Cardiac muscle cell (in vitro differentiated cells and primary cell): ENCODE data around the gene PLD4. TPM values are rescaled to one million over a fixed set of nuclear protein-coding genes. Genes with fewer than 3 reads are reported as not detected.

Source experiments
- DNase-seq, 2 donors: peaks; one replicate each; pipeline versions ENCODE4 v3.0.0 to v3.0.0-alpha.2; 2010 to 2017; ENCODE audit warnings: low read depth in 1 of 2, low spot score in 1 of 2
- H3K27ac ChIP-seq: fragments of 200-600 bp; sonication (generic); 2 replicates; pipeline ENCODE4 v1.5.1; 2016
- H3K27me3 ChIP-seq: fragments of 200-600 bp; sonication (generic); 2 replicates; pipeline ENCODE4 v1.6.0; 2016; ENCODE audit warnings: control low read depth
- H3K36me3 ChIP-seq: fragments of 200-600 bp; sonication (generic); 2 replicates; pipeline ENCODE4 v1.5.1; 2016; ENCODE audit warnings: control low read depth
- H3K4me1 ChIP-seq: fragments of 200-600 bp; sonication (generic); 2 replicates; pipeline ENCODE4 v1.8.1; 2017; ENCODE audit warnings: low read depth, mild to moderate bottlenecking, mixed run types
- H3K4me3 ChIP-seq: fragments of 200-600 bp; sonication (generic); 2 replicates; pipeline ENCODE4 v1.5.1; 2016; ENCODE audit warnings: mild to moderate bottlenecking
- H3K9me3 ChIP-seq: fragments of 200-600 bp; sonication (generic); 2 replicates; pipeline ENCODE4 v1.5.1; 2017; ENCODE audit warnings: low read depth, mild to moderate bottlenecking, control low read depth
- CTCF ChIP-seq: IDR thresholded peaks from 2 replicates; pipeline ENCODE4 v1.5.1; 2012; ENCODE audit warnings: low read depth, mild to moderate bottlenecking, low read length
- polyA plus RNA-seq: library from polyadenylated mRNA; unstranded; fragments of >200 nt; fragmentation: Nextera tagmentation; extraction: Ambion mirVana; gene quantifications from 2 replicates; pipeline ENCODE4 v1.2.1, GENCODE V29; 2016
- total RNA-seq: library from RNA; depleted of rRNA; stranded (reverse); fragments of >200 nt; gene quantifications from 2 replicates; pipeline ENCODE4 v1.2.3, GENCODE V29; 2016

Gene PLD4, protein sequence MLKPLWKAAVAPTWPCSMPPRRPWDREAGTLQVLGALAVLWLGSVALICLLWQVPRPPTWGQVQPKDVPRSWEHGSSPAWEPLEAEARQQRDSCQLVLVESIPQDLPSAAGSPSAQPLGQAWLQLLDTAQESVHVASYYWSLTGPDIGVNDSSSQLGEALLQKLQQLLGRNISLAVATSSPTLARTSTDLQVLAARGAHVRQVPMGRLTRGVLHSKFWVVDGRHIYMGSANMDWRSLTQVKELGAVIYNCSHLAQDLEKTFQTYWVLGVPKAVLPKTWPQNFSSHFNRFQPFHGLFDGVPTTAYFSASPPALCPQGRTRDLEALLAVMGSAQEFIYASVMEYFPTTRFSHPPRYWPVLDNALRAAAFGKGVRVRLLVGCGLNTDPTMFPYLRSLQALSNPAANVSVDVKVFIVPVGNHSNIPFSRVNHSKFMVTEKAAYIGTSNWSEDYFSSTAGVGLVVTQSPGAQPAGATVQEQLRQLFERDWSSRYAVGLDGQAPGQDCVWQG
- total RNA-seq (0.11 and 0.54 TPM in 2 replicates), polyA plus RNA-seq (0.07 and 1.7 TPM in 2 replicates)

GRCh38 chr14:104924421-104925213 is at the start of gene PLD4:
TSS of gene PLD4 (plus strand) at chr14:104924879. CDS start at chr14:104927141, 2,262 bp downstream.
- DNase-seq = no peak
- Histone ChIP-seq H3K27me3 (no peaks in the 10 kb centered on the region), H3K36me3 (no peaks in the 10 kb centered on the region), H3K4me3 (no peak within 1 kb of the TSS), H3K9me3 (no peaks in the 10 kb centered on the region), H3K4me1 (peaks cover 32% of the 10 kb centered on the region), H3K27ac (no peak within 1 kb of the TSS)
- no peak for TF ChIP-seq CTCF

GRCh38 chr14:104875412-104875751 is 49.3 kb upstream of the PLD4 start:
- DNase-seq = no peak
- no peak for TF ChIP-seq CTCF
- Histone ChIP-seq H3K4me1 (no peaks in the 10 kb centered on the region), H3K36me3 (no peaks in the 10 kb centered on the region), H3K27me3 (no peaks in the 10 kb centered on the region), H3K4me3 (no peak overlapping the region), H3K9me3 (no peaks in the 10 kb centered on the region), H3K27ac (no peak overlapping the region)

DNA sequence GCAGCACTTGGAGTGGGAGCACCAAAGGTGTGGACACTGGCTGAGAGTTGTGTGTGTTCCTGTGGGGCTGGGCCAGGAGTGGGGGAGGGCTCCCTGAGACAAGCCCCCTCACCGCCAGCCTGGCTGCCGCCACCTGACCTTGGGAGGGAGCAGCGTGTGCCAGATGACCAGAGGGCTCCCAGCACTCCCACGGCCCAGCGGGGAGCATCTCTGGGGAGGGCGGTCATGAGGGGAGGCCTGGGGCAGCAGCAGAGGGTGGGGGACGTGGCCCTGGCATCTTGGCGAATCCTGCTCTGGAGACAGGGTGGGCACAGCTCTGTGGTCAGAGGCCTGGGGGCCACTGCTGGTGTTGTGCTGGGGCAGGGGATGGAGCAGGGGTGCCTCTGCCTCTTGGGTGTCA is 48.9 kb upstream of the PLD4 start:
- Histone ChIP-seq H3K36me3 (no peaks in the 10 kb centered on the region), H3K4me1 (peaks cover under 1% of the 10 kb centered on the region), H3K27ac (no peak overlapping the region), H3K9me3 (no peaks in the 10 kb centered on the region), H3K4me3 (no peak overlapping the region), H3K27me3 (no peaks in the 10 kb centered on the region)
- TF ChIP-seq CTCF = no peak
- DNase-seq = no peak

DNA sequence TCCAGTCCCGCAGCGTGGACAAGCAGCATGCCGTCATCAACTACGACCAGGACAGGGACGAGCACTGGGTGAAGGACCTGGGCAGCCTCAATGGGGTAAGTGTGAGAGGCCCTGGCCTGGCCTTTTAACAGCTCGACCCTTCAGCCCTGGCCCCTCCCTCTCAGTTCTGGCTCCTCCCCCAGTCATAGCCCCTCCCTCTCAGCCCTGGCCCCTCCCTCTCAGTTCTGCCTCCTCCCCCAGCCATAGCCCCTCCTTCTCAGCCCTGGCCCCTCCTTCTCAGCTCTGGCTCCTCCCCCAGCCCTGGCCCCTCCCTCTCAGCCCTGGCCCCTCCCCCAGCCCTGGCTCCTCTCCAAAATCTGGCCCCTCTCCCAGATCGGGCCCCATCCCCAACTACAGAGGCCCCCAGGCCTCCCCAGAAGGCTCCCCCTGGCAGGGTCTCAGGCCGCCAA is 48.4 kb upstream of the PLD4 start:
- Histone ChIP-seq H3K9me3 (no peaks in the 10 kb centered on the region), H3K4me1 (peaks cover 5% of the 10 kb centered on the region), H3K27me3 (no peaks in the 10 kb centered on the region), H3K4me3 (no peak overlapping the region), H3K36me3 (no peaks in the 10 kb centered on the region), H3K27ac (no peak overlapping the region)
- DNase-seq = peak in 1 of 2 donors; percentile 25
- TF ChIP-seq CTCF = no peak

DNA sequence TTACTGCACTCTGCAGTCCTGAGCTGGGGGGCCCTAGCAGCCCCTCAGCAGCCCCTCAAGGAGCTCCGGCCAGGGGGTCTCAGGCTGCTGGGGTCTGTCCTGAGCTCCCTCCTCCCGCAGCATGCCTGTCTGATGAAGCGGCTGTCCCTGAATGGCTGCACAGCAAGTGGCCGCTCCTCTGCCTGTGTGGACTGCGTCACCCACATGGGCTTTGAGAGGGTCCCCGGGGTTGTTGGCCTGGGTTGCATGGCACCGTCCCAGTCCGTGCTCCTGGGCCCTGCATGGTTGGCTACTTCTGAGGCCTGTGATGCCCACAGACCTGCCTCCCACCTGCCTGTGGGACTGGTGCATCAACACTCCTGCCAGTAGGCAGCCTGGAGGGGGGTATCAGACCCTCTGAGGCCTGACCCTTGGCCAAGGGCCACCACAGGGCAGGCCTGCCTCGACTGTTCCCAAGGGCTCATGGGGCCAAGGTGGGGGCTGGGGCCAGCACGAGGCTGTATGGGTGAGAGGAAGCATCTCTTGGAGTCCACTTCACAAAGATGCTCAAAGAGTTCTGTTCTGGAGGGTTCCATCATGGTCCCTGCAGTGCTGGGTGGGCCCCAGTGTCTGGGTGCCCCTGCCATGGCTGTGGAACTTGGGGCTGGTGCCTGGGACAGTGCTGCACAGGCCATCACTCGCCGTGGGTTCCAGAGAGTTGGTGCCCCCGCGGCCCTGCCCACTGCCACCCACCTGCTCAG is 47.4 kb upstream of the PLD4 start:
- H3K9me3 ChIP-seq = no peaks in the 10 kb centered on the region
- no peak for DNase-seq

More for the DNA sequence above, 47.4 kb upstream of the PLD4 start:
- Histone ChIP-seq H3K27me3 (no peaks in the 10 kb centered on the region), H3K27ac (no peak overlapping the region), H3K36me3 (no peaks in the 10 kb centered on the region), H3K4me1 (peaks cover 13% of the 10 kb centered on the region), H3K4me3 (no peak overlapping the region)
- no peak for TF ChIP-seq CTCF
